ENCODE data around the gene MCC.
"Not testable (repeated sequence)": the region's sequence is repeated elsewhere in the genome, so short reads cannot be mapped to it uniquely, and the experiment has no call there.

MCC gene

GRCh38 chr5:113092683-113093082 is 395.6 kb downstream of the MCC start:
- DNase-seq = no peak

- no peak for DNase-seq
These were observed 396.6 kb downstream of the MCC start for GRCh38 chr5:113091622-113092021.

GRCh38 chr5:113090336-113091106 is 397.7 kb downstream of the MCC start:
- no peak for DNase-seq

- no peak for DNase-seq
These were observed 398.5 kb downstream of the MCC start for GRCh38 chr5:113089653-113090335.

- DNase-seq = no peak
These were observed 400.2 kb downstream of the MCC start for GRCh38 chr5:113087976-113088514.

- DNase-seq = peak; percentile 74
These were observed 402.3 kb downstream of the MCC start for GRCh38 chr5:113085880-113086409.

DNA sequence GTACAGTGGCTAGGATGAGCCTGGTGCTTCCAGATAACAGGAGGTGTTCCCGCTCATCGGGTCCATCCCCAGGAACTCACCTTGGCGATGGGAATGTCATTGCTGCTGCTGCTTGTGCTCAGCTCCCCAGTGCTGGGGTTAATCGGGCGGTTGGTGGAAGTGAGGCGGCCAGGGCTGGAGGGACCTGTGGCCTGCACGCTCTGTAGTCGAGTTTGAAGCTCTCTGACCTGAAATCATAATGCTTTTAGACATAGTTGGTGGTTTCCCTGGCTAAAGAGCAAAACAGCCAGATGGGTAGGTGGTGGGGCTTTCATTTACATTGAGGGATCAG is 403.2 kb downstream of the MCC start:
- DNase-seq = no peak

GRCh38 chr5:113084402-113085083 is 403.7 kb downstream of the MCC start:
- no peak for DNase-seq

DNA sequence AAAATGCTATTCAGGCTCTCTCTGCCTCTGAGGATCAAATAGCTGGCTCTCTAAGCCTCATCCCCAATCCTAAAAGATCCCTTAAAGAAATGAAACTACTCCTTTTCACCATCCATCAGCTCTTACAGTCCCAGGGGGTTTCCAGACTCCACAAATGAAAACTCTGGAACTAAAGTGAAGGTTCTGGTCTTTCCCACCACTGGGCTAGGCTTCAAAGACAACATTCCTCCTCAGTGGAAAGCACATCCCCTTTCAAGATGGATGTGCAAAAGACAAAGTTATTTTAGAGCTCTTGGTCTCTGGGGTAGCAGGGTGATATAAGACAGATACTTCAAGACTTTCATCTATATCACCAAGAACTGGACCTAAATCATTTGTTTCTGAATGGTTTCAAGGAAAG is 404.8 kb downstream of the MCC start:
- no peak for DNase-seq

GRCh38 chr5:113082547-113082905 is 405.7 kb downstream of the MCC start:
- no peak for DNase-seq

- no peak for DNase-seq
These were observed 406.2 kb downstream of the MCC start for GRCh38 chr5:113081881-113082546.

- no peak for DNase-seq
These were observed 407.0 kb downstream of the MCC start for GRCh38 chr5:113081091-113081839.

DNA sequence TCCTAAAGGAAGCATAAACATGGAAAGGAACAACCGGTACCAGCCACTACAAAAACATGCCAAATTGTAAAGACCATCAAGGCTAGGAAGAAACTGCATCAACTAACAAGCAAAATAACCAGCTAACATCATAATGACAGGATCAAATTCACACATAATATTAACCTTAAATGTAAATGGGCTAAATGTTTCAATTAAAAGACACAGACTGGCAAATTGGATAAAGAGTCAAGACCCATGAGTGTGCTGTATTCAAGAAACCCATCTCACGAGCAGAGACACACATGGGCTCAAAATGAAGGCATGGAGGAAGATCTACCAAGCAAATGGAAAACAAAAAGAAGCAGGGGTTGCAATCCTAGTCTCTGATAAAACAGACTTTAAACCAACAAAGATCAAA is 411.6 kb downstream of the MCC start:
- not testable (repeated sequence) for DNase-seq

DNA sequence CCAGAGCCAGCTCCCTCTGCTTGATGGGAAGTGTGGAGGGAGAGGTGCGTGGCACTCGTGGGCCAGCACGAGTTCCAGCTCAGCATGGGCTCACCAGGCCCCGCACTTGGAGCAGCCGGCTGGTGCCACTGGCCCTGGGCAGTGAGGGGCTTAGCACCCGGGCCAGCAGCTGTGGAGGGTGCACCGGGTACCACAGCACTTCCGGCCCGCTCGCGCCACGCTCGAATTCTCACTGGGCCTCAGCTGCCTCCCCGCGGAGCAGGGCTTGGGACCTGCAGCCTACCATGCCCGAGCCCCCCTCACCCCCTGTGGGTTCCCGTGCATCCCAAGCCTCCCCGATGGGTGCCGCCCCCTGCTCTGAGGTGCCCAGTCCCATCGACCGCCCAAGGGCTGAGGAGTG is 413.2 kb downstream of the MCC start:
- no peak for DNase-seq

GRCh38 chr5:113073629-113074034 is 414.6 kb downstream of the MCC start:
- DNase-seq = not testable (repeated sequence)

DNA sequence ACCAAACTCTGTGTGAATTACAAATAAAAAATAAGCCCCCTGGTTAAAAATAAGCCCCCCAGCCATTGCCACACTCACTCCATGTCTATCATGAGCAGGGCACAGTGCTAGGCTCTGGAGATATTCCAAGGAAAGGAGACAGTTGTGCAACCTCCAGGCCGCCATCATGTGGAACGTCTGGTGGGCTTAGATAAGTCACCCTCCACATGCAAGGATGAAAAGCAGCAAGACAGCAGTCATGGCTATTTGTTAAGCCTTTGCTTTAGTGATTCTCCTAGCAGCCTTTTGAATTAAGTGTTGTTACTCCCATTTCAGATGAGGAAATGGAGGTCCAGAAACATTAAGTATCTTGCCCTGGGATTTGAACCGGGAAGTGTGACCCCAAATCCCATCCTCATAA is 416.9 kb downstream of the MCC start:
- no peak for DNase-seq

- no peak for DNase-seq
These were observed 417.4 kb downstream of the MCC start for GRCh38 chr5:113070901-113071300.

DNA sequence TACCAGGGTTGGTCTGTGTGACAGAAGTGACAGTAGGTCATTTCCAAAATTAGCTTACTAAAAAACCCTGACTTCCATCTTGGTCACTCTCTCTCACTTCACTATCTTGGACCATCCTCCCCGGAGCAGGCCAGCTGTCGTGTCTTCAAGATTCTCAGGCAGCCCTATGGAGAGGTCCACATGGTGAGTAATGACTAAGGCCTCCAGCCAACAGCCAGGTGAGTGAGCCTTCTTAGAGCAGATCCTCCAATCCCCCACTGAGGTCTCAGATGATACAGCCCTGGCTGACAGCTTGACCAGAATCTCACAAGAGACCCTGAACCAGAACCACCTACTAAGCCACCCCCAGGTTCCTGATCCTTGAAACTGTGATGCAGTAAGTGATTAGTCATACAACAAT is 419.7 kb downstream of the MCC start:
- DNase-seq = no peak

- no peak for DNase-seq
These were observed 420.5 kb downstream of the MCC start for GRCh38 chr5:113067635-113068344.

DNA sequence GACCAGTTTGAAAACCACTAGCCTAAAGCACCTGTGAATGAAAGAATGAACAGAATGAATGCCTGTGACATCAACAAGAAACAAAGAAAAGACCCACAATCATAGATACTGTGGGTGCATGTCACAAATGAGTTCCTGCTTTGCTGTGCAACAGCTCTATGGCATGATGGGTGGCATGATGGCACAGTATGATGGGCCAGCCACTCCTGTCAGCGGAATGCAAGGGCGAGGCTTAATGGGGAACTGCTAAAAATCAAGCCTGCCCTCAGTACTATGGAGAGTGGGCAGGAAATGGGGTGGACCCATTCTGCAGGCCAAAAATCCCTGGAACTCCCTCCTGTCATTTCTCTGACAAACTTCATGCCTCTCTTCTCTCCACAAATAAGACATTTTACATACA is 422.6 kb downstream of the MCC start:
- DNase-seq = no peak

DNA sequence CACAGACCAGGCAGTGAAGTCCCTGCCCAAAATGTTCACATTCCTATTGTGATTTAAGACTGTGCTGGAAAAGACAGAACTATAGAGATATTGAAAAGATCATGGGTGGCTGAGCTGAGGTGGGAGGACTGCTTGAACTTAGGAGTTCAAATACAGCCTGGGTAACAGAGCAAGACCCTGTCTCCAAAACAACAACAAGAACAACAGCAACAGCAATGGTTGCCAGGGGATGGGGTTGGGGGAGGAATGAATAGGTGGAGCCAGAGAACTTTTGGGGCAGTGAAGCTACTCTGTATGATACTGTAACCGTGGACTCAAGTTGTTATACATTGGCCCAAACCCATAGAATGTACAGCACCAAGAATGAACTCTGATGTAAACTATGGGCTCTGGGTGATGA is 423.4 kb downstream of the MCC start:
- DNase-seq = no peak

DNA sequence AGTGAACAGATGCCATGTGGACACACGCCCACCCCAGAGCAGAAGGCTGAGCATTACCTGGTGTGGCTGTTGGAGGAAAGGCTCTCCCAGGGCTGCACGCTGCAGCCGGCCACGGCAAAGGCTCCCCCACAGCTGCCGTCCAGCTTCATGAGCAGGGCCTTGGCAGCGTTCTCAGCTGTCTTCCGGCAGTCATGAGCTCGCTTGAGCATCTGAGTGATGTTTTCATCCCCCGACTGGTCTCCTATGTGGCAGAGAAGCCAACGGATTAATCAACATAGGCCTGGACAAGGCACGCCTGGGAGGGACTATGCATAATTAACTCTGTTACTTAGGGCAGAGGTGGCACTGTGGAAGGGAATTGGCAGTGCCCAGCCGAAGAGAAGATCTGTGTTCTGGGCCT is 424.3 kb downstream of the MCC start:
- no peak for DNase-seq
